Cerebellar cortex (tissue), 1 donor: Measurements from ENCODE around the gene PLA2G3.
A peak's percentile ranks its signal among the peaks of the same experiment; 100 is the strongest.

Experiments used
- DNase-seq: peaks from one replicate; pipeline ENCODE4 v3.0.0-alpha.2; 2015; ENCODE audit warnings: low spot score

Gene PLA2G3

DNA sequence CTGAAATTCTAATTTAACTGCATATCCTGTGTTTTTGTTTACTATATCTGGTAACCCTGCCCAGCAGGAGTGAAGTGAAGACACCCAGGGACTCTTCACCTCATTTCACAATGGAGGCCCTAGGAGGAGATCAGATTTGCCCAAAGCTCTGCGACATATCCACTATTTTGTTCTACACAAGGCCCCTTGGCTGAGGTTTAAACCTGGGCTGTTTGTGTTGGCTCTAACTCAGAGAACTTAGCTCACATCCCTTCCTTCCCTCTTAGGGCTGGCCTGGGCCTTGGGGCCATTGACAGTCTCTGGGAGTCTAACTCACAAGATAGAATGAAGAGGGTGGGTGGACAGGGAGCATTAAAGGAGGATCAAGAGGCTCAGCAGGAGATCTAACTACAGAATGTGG lies 8.2 kb upstream of the PLA2G3 start:
- DNase-seq = no peak

DNA sequence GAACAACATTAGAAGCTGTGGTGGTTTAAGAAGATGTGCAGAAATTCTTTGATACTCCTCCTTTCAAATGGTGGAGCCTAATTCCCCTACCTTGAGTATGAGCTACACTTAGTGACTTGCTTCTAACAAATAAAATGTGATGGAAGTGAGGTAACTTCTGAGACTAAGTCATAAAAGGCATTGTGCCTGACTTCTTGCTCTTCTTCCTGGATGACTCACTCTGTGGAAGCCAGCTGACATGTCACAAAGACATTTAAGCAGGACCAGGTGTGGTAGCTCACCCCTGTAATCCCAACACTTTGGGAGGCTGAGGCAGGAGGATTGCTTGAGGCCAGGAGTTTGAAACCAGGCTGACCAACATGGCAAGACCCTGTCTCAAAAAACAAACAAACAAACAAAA lies 3.9 kb upstream of the PLA2G3 start:
- DNase-seq = no peak

DNA sequence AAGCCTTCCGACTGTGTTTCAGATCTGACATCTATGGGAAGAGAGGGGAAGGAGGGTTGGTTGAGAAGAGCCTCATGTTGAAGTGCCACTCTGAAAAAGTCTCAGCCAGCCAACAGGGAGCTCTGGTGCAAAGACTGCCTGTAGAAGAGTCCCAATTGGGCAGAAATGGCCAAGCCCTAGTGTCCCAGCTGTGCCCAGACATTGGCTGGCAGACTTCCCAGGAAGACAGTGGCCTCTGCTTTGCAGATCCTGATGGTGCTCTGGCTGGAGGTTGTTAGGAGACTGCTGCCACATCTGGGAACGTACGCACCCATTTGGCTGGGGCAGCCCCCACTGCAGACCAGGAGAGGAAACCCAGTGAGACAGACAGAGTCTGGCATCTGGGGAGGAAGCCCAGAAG lies 3.2 kb upstream of the PLA2G3 start:
- DNase-seq = no peak

DNA sequence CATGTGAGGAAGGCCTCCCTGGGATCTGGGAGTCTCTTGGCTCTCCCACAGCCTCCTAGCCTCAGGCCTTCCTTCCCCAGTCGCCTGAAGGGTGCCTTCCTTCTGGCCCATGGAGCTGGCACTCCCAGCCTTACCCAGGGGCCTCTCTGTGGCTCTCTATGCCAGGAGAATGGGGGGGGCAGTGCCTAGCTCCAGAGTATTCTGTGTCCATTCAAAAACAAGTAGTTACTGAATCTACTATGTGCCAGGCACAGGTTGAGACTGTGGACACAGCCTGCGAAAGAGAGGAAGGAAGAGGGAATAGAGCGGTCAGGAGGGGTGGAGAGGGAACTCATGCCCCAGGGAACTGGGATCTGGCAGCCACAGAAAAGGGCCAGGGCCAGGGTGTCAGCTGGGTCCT lies 2.7 kb upstream of the PLA2G3 start:
- no peak for DNase-seq

DNA sequence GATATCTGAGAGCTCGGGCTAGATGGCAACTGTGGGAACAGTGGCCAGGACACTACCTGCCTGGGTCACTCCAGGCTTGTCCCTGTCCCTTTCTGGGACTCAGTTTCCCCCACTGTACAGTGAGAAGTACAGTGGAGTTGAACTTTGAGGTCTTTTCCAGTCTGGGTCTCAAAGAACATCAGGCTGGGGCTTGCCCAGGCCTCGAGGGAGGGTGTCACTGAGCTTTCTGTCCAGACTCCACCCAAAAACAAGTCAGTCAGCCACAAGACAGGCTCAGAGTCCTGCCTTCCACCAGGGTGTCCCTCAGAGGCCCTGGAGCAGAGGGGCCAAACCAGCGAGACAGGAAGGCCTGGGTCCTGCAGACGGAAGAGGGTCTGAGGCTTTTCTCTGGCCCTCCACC lies 2.0 kb upstream of the PLA2G3 start:
- no peak for DNase-seq

DNA sequence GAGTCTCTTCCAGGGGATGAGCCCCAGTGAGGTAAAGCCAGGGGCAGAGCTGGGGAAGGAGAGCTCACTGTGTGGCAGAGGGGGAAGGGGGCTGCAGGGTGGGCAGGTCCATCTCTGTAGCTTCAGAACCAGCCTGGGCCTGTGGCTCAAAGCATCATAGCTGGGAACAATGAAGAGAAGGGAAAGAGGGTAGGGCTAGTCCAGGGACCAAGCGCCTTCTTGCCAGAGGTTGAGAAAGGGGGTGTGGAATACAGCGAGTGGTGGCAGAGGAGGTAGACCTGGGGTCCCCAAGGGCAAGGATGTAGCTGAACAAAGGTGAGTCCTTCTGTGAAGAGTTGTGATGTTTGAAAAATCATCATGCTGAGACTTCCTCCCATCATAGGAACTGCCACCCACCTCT lies 1.2 kb upstream of the PLA2G3 start:
- no peak for DNase-seq

DNA sequence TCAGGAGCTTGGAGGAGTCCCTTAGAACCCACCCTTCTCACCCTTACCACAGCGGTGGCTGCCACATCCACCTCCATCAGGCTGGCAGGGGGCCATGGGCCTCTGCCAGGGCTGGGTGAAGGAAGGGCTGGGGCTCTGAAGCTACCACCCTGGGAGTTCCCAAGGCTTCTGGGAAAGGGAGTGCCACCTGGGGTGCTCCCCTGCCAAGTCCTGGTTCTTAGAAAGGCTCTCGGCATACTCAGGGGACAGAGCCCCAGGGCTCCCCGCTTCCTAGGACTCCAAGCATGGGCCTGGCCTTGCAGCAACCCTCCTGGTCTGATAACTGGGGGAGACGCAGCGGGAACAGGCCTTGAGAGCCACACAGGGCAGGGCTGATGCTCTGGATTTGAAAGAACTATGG lies 438 bp upstream of the PLA2G3 start:
- no peak for DNase-seq

DNA sequence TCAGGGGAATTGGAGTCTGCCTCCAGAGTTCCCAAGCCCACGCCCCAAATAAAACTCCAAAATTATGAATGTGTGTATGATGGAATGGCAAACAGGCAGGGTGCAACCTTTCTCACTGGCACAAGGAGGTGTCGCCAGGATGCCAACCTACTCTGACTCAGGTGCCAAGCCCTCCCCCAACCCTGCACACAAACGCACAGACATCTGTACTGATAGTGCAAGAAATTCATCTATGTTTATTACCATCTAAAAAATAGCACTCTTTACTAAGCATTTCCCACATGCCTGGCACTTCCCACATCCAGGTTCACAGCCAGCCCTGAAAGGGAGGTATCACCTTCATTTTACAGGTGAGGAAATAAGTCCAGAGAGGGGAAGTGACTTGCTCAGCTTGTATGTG lies 1.2 kb downstream of the PLA2G3 start:
- DNase-seq = no peak

DNA sequence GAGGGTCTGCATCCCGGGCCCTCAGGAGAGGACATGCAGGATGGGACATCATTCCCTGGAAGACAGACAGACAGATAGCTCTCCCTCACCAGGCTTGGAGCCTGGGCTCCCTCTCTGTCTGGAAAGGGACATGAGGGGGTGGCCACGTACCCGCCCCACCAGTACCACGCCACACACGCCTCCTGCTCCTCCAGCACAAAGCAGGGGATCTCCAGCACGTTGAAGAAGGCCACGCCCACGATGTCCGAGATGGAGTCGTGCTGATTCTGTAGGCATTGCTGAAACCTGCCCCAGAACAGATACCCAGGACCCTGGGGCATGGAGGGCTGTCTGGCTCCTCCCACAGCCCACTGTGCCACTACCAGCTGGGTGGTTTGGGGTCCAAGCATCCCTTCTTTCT lies 2.2 kb downstream of the PLA2G3 start:
- no peak for DNase-seq

DNA sequence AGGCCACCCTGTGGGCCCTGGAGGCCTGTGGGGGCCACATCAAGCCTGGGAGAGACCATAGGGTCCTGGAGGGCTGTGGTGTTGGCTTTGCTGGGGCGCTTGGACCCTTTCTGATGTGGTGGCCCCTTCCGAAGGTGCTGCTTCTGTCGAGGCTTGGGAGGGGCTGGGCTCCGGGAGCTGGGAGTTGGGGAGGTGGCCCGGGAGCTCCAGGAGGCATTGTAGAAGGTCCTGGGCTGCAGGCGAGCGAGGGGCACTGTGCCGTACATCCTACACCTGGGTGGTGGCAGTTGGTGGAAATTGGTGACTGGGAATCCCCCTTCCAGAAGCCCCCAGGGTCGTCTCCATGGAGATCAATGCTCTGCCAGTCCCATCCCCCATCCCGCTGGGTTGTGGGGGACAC lies 2.6 kb downstream of the PLA2G3 start:
- no peak for DNase-seq

DNA sequence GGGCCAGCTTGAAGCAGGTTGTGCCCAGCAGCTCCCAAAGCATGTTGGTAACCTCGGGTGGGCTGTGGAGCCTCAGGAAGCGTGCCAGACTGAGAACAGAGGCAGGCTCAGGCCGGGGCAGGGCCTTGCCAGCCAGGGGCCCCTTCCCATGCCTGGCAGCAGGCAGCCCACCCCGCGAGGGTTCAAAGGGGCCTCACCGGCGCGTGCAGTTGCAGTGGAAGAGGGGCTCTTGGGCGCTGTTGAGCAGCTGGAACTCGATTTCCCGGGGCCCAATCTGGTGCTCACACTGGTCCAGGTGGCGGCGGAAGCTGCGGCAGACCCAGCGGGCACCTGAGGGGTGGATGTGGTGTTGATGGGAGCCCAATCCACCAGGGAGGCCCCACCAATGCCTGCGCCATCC lies 3.6 kb downstream of the PLA2G3 start:
- no peak for DNase-seq

DNA sequence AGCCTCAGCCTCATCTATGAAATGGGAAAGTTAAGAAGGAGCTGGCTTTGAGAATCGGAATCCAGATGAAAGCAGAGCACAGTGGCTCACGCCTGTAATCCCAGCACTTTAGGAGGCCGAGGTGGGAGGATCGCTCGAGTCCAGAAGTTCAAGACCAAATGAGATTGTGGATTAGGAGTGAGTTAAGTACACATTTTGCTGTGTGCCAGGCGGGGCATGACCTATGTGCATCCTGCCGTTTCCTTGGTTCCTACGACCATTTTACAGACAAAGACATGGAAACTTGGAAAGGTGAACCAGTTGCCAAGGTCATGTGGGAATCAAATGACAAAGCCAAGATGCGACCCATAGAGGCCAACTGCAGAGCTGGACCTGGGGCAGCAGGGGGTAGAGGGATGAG lies 4.2 kb downstream of the PLA2G3 start:
- DNase-seq = no peak

DNA sequence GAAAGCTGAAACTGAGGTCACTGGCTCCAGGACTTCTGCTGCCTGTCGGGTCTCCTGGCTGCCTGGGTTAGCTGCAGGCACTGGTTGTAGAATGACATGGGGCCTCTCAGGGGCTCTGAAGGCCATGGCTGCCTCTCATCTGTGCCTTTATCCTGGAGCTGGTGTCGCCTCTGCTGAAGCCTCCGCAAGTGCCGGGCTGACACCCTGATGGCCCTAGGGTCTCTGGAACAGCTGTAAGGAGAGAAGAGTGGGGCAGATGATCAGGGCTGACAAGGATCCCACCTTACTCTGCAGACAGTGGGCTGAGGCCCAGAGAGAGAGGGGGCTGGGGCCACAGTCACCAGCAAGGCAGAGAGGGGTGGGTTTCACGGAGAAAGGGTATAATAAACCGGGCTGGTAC lies 4.6 kb downstream of the PLA2G3 start:
- no peak for DNase-seq

DNA sequence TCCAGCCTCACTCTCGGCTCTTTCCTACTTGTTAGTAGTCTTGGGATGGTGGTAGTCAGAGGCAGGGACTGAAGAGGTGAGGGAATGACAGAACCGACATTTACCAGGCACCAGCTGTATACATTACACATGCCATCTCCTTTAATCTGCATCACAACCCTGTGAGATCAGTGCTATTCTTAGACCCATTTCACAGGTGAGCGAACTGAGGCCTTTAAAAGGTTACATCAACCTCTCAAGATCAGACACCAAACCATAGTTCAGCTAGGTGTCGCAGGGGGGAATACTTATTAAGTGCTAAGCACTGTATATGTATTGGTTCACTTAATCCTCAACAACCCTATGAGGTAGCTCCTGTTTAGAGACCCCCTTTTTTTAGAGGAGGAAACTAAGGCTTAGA lies 5.6 kb downstream of the PLA2G3 start:
- no peak for DNase-seq

DNA sequence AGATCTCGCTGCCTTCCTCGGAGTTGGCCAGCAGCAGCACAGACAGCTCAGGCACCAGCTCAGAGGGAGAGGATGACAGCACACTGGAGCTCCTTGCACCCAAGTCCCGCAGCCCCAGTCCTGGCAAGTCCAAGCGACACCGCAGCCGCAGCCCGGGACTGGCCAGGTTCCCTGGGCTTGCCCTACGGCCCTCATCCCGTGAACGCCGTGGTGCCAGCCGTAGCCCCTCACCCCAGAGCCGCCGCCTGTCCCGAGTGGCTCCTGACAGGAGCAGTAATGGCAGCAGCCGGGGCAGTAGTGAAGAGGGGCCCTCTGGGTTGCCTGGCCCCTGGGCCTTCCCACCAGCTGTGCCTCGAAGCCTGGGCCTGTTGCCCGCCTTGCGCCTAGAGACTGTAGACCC lies 6.4 kb downstream of the PLA2G3 start:
- DNase-seq = no peak

DNA sequence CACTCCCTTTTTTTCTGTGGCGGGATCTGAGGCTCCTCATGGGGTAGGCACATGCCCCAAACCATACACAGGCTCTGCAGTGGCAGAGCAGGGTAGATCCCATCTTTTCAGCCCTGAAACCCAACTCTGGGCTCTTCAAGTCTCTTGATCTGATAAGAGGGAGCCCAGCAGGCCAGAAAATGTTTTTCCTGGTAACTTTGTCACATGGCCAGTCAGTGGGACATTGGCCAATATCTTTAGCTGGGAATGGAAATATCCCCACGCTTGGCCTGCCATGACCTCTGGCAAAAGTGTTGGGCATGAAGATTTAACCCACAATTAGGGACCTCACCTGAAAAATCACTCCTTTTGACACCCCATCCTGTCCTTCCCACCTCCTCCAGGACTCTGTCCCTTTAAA lies 9.4 kb downstream of the PLA2G3 start:
- no peak for DNase-seq

DNA sequence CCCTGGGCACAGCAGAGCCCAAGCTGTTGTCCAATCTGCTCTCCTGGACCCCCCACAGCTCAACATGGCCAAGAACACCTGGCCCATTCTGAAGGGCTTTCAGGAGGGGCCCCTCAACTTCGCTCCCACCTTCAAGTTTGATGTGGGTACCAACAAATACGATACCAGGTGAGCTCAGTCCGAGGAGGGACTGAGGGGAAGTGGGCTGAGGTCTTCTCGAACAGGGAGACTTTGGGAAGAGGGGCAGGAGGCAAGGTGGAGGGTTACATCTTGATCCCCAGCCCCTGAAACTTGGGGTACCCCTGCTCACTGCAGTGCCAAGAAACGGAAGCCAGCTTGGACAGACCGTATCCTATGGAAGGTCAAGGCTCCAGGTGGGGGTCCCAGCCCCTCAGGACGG lies 12.2 kb downstream of the PLA2G3 start:
- peak; percentile 36 for DNase-seq

DNA sequence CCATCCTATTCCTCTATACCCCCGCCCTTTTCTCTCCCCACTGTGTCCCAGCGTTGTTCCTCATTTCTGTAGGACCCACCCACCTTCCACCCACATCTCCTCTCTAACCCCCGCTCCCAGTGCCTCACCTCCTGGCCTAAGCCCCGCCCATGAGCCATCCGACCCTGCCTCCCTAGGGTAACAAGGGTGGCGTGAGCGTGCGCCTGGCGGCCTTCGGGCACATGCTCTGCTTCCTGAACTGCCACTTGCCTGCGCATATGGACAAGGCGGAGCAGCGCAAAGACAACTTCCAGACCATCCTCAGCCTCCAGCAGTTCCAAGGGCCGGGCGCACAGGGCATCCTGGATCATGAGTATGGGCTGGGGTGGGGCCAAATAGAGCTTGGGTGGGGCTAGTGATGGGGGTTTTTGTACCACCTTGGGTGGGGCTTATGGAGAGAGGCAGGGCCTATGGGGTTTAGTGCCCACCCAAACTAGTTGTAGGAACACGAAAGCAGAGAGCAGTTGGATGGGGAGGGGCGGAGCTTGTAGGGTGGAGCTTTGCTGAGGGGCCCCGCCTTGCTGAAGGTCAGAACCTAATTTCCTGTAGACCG lies 13.0 kb downstream of the PLA2G3 start:
- no peak for DNase-seq

DNA sequence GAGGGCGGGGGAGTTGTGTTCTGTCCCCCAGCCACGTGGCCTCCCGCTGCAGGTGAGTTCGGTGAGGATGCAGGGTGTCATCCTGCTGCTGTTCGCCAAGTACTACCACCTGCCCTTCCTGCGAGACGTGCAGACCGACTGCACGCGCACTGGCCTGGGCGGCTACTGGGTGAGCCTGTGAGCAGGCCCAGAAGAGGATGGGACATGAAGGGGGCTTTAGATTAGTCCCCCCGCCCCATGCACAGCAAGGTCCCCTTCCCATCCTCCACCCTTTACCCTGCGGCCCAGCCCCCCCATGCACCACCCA lies 13.5 kb downstream of the PLA2G3 start:
- no peak for DNase-seq

DNA sequence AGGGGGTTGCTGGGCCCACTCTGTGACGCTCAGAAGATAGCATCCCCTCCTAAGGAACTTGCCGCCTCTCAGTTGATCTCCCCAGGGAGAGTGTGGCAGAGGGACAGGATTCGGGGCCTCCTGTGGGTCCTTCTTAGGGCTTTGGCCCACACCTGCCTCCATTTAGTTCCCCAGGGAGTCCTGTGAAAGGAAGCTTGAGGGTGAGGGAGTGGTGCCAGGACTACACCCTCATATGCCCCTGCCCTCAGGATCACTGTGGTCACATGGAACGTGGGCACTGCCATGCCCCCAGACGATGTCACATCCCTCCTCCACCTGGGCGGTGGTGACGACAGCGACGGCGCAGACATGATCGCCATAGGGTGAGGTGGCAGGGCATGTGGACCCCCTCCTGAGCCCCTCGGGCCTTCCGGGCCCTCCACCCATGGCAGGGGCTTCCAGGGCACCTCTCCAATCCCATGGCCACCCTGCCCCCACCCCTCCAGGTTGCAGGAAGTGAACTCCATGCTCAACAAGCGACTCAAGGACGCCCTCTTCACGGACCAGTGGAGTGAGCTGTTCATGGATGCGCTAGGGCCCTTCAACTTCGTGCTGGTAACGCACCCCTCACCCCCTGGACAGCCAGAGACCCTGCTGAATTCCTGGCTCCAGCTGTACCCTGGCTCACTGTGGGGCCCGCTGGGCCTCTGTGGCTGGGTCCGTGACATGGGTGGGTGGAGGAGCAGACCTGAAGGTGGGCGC lies 14.0 kb downstream of the PLA2G3 start:
- DNase-seq = no peak

DNA sequence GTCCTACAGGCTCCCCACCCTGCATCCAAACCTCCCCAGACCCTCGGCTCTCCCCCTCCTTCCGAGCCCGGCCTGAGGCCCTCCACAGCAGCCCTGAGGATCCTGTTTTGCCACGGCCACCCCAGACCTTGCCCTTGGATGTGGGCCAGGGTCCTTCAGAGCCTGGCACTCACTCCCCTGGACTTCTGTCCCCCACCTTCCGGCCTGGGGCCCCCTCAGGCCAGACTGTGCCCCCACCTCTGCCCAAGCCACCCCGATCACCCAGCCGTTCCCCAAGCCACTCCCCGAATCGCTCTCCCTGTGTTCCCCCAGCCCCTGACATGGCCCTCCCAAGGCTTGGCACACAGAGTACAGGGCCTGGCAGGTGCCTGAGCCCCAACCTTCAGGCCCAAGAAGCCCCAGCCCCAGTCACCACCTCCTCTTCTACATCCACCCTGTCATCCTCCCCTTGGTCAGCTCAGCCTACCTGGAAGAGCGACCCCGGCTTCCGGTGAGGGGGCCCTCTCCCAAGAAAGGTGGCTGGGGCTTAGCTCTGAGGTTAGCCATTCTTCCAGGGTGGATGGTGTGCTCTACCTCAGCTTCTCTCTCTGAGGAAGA lies 14.7 kb downstream of the PLA2G3 start:
- DNase-seq = no peak

DNA sequence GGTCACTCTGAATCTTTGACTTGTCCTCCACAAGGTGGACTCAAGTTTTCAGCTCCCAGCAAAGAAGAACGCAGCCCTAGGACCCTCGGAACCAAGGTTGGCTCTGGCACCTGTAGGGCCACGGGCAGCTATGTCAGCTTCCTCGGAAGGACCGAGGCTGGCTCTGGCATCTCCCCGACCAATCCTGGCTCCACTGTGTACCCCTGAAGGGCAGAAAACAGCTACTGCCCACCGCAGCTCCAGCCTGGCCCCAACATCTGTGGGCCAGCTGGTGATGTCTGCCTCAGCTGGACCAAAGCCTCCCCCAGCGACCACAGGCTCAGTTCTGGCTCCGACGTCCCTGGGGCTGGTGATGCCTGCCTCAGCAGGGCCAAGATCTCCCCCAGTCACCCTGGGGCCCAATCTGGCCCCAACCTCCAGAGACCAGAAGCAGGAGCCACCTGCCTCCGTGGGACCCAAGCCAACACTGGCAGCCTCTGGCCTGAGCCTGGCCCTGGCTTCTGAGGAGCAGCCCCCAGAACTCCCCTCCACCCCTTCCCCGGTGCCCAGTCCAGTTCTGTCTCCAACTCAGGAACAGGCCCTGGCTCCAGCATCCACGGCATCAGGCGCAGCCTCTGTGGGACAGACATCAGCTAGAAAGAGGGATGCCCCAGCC lies 15.4 kb downstream of the PLA2G3 start:
- DNase-seq = peak; percentile 22

DNA sequence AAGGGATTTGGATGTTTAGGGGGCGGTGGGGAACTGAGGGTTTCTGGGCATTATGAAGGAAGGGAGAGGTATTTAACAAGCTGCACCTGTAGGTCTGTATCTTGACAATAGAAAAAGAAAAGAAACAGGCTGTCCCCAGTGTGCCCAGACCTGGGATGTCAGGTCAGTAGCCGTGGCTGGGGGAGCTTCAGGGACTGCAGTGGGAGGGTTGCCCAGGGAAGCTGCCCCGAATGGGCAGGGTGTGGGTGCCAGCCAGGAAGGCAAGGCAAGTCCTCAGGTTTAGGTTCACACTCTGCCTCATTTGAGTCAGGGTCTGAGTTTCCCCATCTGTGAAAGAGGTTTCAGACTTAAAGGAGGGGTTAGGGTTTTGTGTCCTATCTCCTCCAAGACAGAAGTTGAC lies 16.0 kb downstream of the PLA2G3 start:
- DNase-seq = no peak

DNA sequence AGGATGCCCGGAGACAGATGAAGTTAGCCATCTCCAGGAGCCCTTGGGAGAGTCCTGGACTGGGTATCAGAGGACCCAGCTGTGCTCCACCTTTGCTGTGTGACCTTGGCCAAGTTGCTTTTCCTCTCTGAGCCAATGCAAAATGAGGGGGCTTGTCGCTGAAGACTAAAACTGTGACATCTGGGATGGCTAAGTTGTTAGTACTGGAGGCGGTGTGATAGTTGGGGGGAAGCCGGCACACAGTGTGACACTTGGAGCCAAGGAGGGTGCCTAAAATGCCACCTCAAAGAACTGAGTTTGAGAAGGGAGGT lies 17.1 kb downstream of the PLA2G3 start:
- no peak for DNase-seq
